Activated CD8-positive, alpha-beta T cell treated with anti-CD3 and anti-CD28 coated beads for 36 hours (primary cell): ENCODE measurements around the gene EDEM1. TPM values are rescaled to one million over a fixed set of nuclear protein-coding genes. Genes with fewer than 3 reads are reported as not detected.

Experiments
- ATAC-seq: fragments of 200-7000 bp; cut with Tn5 transposase; one replicate; pipeline ENCODE4 v1.10.0; 2021; ENCODE audit warnings: mild to moderate bottlenecking, moderate library complexity
- CTCF ChIA-PET: fragments of 350-600 bp; sonication (Branson Sonifier 250); formaldehyde crosslinking; loops from one replicate; lab custom pipeline; 2021; ENCODE audit warnings: antibody characterized with exemption; lab: Charles Lee
- POLR2A ChIA-PET: fragments of 350-600 bp; sonication (Branson Sonifier 250); formaldehyde crosslinking; loops from one replicate; lab custom pipeline; 2021; ENCODE audit warnings: antibody characterized with exemption; lab: Charles Lee
- DNase-seq: peaks from one replicate; pipeline ENCODE4 v3.0.0-alpha.2; 2020
- H3K27ac Mint-ChIP-seq: one replicate; pipeline ENCODE4 v1.8.0; 2021; ENCODE audit warnings: mild to moderate bottlenecking, mixed read lengths
- H3K27me3 Mint-ChIP-seq: one replicate; pipeline ENCODE4 v1.8.0; 2021; ENCODE audit warnings: mixed read lengths
- H3K36me3 Mint-ChIP-seq: one replicate; pipeline ENCODE4 v1.8.0; 2021; ENCODE audit warnings: low read depth, mixed read lengths
- H3K4me1 Mint-ChIP-seq: one replicate; pipeline ENCODE4 v1.8.0; 2021; ENCODE audit warnings: low read depth, mixed read lengths
- H3K4me3 Mint-ChIP-seq: one replicate; pipeline ENCODE4 v1.8.0; 2021; ENCODE audit warnings: mild to moderate bottlenecking, moderate library complexity, mixed read lengths
- H3K9me3 Mint-ChIP-seq: one replicate; pipeline ENCODE4 v1.8.0; 2021; ENCODE audit warnings: mixed read lengths
- intact Hi-C: fragments of 100-400 bp; cut with micrococcal nuclease; formaldehyde crosslinking; loops from one replicate; pipeline ENCODE4 v1.10.0; 2022
- total RNA-seq, 2 experiments: library from RNA; stranded (reverse); gene quantifications; one replicate each; pipeline ENCODE4 v1.2.3, GENCODE V29; 2021
- TF ChIP-seq, protein P1 (sequence below): fragments of 200-600 bp; IDR thresholded peaks from one replicate; pipeline ENCODE4 v1.8.0; 2022; ENCODE audit warnings: antibody characterized with exemption, mild to moderate bottlenecking

Gene EDEM1
- total RNA-seq, 2 experiments from 2014 or later: 156 to 159 TPM

DNA sequence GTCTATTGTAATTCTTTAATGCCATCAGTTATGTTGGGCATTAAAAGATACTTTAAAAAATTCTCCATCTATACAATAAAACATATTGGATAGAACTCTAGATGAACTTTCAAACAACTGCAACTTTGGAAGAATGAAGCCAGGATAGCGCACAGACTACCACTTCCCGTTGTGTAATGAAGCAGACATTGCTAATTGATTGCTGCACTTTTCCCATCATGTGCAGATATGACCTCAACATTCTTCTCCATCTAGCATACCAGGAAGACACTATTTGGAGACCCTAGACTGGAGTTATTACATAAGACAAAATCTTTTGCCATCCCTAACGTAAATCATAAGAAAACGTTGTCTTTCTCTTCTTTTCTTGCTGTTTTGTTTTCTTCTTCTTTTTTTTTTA, 75.0 kb downstream of the EDEM1 start:
- CTCF ChIA-PET: no interaction called here

DNA sequence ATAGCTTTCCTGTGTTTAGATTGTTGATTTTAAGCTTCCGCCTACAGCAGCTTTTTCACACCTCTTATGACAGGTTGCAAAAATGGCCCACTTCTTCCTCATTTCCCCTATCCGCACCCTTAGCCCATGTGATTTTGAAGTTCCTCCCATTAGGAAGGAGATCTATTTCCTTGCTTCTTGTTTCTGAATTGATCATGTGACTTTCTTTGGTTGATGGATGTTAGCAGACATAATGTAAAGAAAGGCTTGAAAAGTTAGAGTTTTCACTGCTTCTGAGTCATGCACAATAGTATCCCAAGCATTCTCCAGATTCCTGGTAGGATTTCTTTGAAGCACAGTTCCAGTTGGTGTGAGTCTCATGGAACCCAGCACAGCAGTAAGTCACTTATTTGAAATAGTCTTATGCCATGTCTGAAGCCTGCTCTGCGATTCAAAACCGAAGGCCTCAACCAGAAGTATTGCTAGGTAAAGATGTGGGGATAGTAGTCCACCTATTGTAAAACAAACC, 76.6 kb downstream of the EDEM1 start:
- peaks cover 9% of the 10 kb centered on the region for H3K4me1 Mint-ChIP-seq
- intact Hi-C loops: no loop called here
- TF ChIP-seq, protein P1, sequence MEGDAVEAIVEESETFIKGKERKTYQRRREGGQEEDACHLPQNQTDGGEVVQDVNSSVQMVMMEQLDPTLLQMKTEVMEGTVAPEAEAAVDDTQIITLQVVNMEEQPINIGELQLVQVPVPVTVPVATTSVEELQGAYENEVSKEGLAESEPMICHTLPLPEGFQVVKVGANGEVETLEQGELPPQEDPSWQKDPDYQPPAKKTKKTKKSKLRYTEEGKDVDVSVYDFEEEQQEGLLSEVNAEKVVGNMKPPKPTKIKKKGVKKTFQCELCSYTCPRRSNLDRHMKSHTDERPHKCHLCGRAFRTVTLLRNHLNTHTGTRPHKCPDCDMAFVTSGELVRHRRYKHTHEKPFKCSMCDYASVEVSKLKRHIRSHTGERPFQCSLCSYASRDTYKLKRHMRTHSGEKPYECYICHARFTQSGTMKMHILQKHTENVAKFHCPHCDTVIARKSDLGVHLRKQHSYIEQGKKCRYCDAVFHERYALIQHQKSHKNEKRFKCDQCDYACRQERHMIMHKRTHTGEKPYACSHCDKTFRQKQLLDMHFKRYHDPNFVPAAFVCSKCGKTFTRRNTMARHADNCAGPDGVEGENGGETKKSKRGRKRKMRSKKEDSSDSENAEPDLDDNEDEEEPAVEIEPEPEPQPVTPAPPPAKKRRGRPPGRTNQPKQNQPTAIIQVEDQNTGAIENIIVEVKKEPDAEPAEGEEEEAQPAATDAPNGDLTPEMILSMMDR: no peak
- ATAC-seq (no peak), DNase-seq (no peak)
- no peaks in the 10 kb centered on the region for H3K27me3 Mint-ChIP-seq
- H3K4me3 Mint-ChIP-seq: no peak overlapping the region
- no peaks in the 10 kb centered on the region for H3K9me3 Mint-ChIP-seq
- no peaks in the 10 kb centered on the region for H3K36me3 Mint-ChIP-seq
- ChIA-PET POLR2A (no interaction called here), CTCF (no interaction called here)
- no peak overlapping the region for H3K27ac Mint-ChIP-seq

More for the DNA sequence above, 75.0 kb downstream of the EDEM1 start:
- ATAC-seq (no peak), DNase-seq (no peak)
- Mint-ChIP-seq H3K27me3 (no peaks in the 10 kb centered on the region), H3K9me3 (no peaks in the 10 kb centered on the region), H3K4me1 (peaks cover 9% of the 10 kb centered on the region), H3K36me3 (no peaks in the 10 kb centered on the region), H3K27ac (no peak overlapping the region), H3K4me3 (no peak overlapping the region)
- intact Hi-C loops: no loop called here
- TF ChIP-seq, protein P1: no peak
- POLR2A ChIA-PET: no interaction called here

DNA sequence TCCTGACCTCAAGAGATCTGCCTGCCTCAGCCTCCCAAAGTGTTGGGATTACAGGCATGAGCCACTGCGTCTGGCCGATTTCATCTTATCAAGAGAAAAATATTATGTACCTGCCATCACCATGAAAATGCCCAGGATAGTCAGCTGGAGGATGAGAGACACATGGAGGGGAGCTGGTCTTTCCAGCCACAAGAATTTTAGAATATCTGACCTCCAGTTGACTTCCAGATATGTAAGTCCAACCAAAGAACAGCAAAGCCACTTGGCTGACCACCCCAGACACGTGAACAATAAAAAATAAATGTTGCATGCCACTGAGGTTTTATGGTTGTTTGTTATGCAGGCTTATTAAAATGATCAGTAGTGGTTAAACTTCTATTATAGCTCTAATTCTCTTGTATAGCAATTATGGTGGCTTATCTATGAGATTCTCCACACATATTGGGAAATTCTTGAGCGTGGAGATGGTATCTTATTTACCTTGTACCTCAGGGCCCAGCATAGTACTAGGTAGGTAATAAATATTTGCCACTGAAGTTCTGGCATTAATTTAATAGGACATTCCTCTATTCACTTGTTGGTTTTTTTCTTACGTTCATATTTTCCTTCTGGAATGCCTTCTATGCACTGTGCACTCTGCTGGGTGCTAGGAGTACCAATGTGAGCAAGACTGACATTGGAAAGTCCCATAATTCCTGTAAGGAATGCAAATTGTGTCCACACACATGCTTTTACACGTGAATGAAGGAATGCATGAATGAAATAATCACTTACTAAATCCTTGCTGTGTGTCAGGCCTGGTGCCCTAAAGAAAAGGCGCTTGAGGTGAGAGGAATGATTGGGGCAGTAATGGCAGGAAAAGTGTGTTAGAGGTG, 77.6 kb downstream of the EDEM1 start:
- Mint-ChIP-seq H3K4me3 (no peak overlapping the region), H3K9me3 (no peaks in the 10 kb centered on the region), H3K27me3 (no peaks in the 10 kb centered on the region), H3K36me3 (no peaks in the 10 kb centered on the region), H3K4me1 (peaks cover 9% of the 10 kb centered on the region), H3K27ac (no peak overlapping the region)
- intact Hi-C loops: no loop called here
- TF ChIP-seq, protein P1: no peak
- ATAC-seq (no peak), DNase-seq (no peak)
- POLR2A ChIA-PET: no interaction called here
- CTCF ChIA-PET: no interaction called here

DNA sequence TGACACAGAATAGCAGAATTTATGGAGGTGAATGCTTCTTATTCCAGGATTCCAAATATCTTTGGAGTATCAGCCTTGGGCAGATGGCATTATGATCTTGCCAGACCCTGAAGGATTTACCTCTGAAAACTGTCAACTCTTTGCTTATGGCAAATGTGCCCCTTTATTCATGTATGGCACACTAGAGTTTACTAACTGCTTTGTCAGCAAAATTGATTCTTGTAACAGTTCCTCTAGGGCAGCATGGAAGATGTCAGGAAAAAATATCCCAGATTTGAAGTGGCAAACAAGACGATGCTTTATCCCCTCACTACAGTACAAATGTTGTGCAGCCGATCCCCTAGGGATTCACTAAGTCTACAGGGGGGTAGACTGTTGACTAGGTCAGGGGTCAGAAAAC, 79.7 kb downstream of the EDEM1 start:
- intact Hi-C loops: no loop called here
- CTCF ChIA-PET: no interaction called here
- no peaks in the 10 kb centered on the region for H3K36me3 Mint-ChIP-seq

DNA sequence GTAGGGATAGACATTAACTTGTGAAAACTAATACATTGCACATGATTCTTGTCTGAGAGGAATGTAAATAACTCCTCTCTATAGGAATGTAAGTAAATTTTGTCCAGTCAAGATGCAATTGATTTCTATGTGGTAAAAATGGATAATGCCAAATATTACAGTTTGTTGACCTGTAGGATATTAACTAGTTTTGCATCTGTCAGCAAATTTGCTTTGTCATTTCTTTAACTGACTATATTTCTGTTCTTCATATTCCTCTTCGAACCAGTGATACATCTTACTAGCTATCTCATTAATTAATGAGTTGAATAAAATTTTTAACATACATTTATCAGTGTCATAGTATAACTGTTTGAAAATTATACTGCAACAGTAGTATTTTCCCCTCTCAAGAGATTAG, 80.4 kb downstream of the EDEM1 start:
- no peak for ATAC-seq
- no peak overlapping the region for H3K4me3 Mint-ChIP-seq
- intact Hi-C loops: no loop called here

More for the DNA sequence above, 79.7 kb downstream of the EDEM1 start:
- H3K4me1 Mint-ChIP-seq: no peaks in the 10 kb centered on the region
- POLR2A ChIA-PET: no interaction called here
- H3K27me3 Mint-ChIP-seq: no peaks in the 10 kb centered on the region
- DNase-seq (no peak), ATAC-seq (no peak)
- H3K9me3 Mint-ChIP-seq: no peaks in the 10 kb centered on the region
- TF ChIP-seq, protein P1: no peak
- no peak overlapping the region for H3K4me3 Mint-ChIP-seq
- H3K27ac Mint-ChIP-seq: no peak overlapping the region

More for the DNA sequence above, 80.4 kb downstream of the EDEM1 start:
- Mint-ChIP-seq H3K9me3 (no peaks in the 10 kb centered on the region), H3K27ac (no peak overlapping the region), H3K4me1 (no peaks in the 10 kb centered on the region), H3K27me3 (no peaks in the 10 kb centered on the region), H3K36me3 (no peaks in the 10 kb centered on the region)
- POLR2A ChIA-PET: no interaction called here
- CTCF ChIA-PET: no interaction called here
- DNase-seq: no peak
- TF ChIP-seq, protein P1: no peak
